A673 (cell line): ENCODE measurements around the gene CPSF7. TPM values are rescaled to one million over a fixed set of nuclear protein-coding genes. Genes with fewer than 3 reads are reported as not detected.

Experiments used
- BruUV-seq: library from RNA; stranded (reverse); fragments of 400-500 nt; replicated peaks from 2 replicates; lab custom pipeline; 2021; lab: Mats Ljungman, UMichigan
- CTCF ChIA-PET: fragments of 300-600 bp; sonication (Branson Sonifier 250); formaldehyde crosslinking; loops from one replicate; lab custom pipeline; 2022; ENCODE audit warnings: antibody characterized with exemption; lab: Charles Lee
- POLR2A ChIA-PET: fragments of 300-600 bp; sonication (Branson Sonifier 250); formaldehyde crosslinking; loops from one replicate; lab custom pipeline; 2022; ENCODE audit warnings: antibody characterized with exemption; ENCODE audit not compliant: low non-redundant PET; lab: Charles Lee
- DNase-seq: peaks from one replicate; pipeline ENCODE4 v3.0.0-alpha.2; 2015; ENCODE audit warnings: low spot score
- H3K27ac ChIP-seq: fragments of 200-600 bp; sonication (generic); 2 replicates; pipeline ENCODE4 v1.5.1; 2016; ENCODE audit warnings: mixed run types, low read depth, mild to moderate bottlenecking, mixed read lengths, antibody characterized with exemption, low read length; ENCODE audit not compliant: poor library complexity, severe bottlenecking
- H3K27me3 ChIP-seq: fragments of 200-600 bp; sonication (generic); replicated peaks from 2 replicates; pipeline ENCODE4 v1.6.1; 2017; ENCODE audit warnings: mixed run types, low read depth, mild to moderate bottlenecking, mixed read lengths, antibody characterized with exemption, low read length; ENCODE audit not compliant: insufficient read depth, poor library complexity
- H3K36me3 ChIP-seq: fragments of 200-600 bp; sonication (generic); 2 replicates; pipeline ENCODE4 v1.6.1; 2016; ENCODE audit warnings: mixed run types, mild to moderate bottlenecking, mixed read lengths, antibody characterized with exemption, low read length; ENCODE audit not compliant: insufficient read depth, poor library complexity, severe bottlenecking
- H3K4me1 ChIP-seq: fragments of 200-600 bp; sonication (generic); 2 replicates; pipeline ENCODE4 v1.6.1; 2017; ENCODE audit warnings: mixed run types, mild to moderate bottlenecking, mixed read lengths, antibody characterized with exemption, low read length; ENCODE audit not compliant: insufficient read depth, poor library complexity, severe bottlenecking
- H3K4me3 ChIP-seq: fragments of 200-600 bp; sonication (generic); 2 replicates; pipeline ENCODE4 v1.5.1; 2016; ENCODE audit warnings: low read depth, mixed run types, mild to moderate bottlenecking, mixed read lengths, low read length; ENCODE audit not compliant: poor library complexity, severe bottlenecking
- H3K9me3 ChIP-seq: fragments of 200-600 bp; sonication (generic); 2 replicates; pipeline ENCODE4 v1.6.1; 2016; ENCODE audit warnings: mixed run types, low read depth, mild to moderate bottlenecking, mixed read lengths, antibody characterized with exemption, low read length; ENCODE audit not compliant: poor library complexity, severe bottlenecking
- CTCF ChIP-seq: fragments of 300-800, 200-600 bp; sonication (generic); conservative IDR thresholded peaks from 2 replicates; pipeline ENCODE4 v1.5.1; 2017; ENCODE audit warnings: low read depth, mild to moderate bottlenecking, antibody characterized with exemption, low read length, moderate library complexity, mixed read lengths
- EZH2 ChIP-seq: fragments of 200-600 bp; sonication (generic); IDR thresholded peaks from 2 replicates; pipeline ENCODE4 v1.6.1; 2017; ENCODE audit warnings: borderline replicate concordance, low read depth, mild to moderate bottlenecking, mixed read lengths, antibody characterized with exemption, low read length; ENCODE audit not compliant: poor library complexity, severe bottlenecking
- intact Hi-C: fragments of 100-400 bp; cut with micrococcal nuclease; formaldehyde crosslinking; loops from one replicate; pipeline ENCODE4 v1.10.0; 2022; ENCODE audit not compliant: unreplicated experiment
- total RNA-seq: library from RNA; stranded (reverse); gene quantifications from 2 replicates; pipeline ENCODE4 v1.2.3, GENCODE V29; 2021

Gene CPSF7
- total RNA-seq, 1 experiment from 2014 or later: 162 TPM

- CTCF ChIA-PET: no interaction called here
- peaks cover 13% of the 10 kb centered on the region for H3K4me1 ChIP-seq
- no peaks in the 10 kb centered on the region for H3K36me3 ChIP-seq
- intact Hi-C loops: no loop called here
- BruUV-seq: no TSS peak
- TF ChIP-seq CTCF (no peak), EZH2 (no peak)
- H3K27me3 ChIP-seq: no peaks in the 10 kb centered on the region
- H3K27ac ChIP-seq: no peak overlapping the region
- no peak overlapping the region for H3K4me3 ChIP-seq
- DNase-seq: no peak
- H3K9me3 ChIP-seq: no peaks in the 10 kb centered on the region
- POLR2A ChIA-PET: no interaction called here
Observed at GRCh38 chr11:61358566-61358965, 71.2 kb downstream of the CPSF7 start.

DNA sequence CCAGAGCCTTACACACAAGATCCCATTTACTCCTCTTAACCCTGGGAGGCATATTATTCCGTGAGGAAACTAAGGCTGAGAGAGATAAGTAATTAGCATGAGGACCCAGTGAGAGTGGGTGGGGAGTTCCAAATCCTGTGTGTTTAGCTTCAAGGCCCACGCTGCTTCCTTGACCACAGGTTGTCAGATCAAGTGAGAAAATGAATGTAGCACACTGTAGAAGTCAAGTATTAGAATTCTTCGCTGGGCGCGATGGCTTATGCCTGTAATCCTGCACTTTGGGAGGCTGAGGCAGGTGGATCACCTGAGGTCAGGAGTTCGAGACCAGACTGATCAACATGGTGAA lies 71.9 kb downstream of the CPSF7 start:
- no TSS peak for BruUV-seq
- intact Hi-C loops: no loop called here
- Histone ChIP-seq H3K27ac (no peak overlapping the region), H3K27me3 (no peaks in the 10 kb centered on the region), H3K36me3 (no peaks in the 10 kb centered on the region), H3K4me1 (peaks cover 7% of the 10 kb centered on the region), H3K4me3 (no peak overlapping the region), H3K9me3 (no peaks in the 10 kb centered on the region)
- CTCF ChIA-PET: interaction anchor here (0.5 kb wide), 1 partner anchor 745 kb away, joined by 3 read pairs; no protein-coding TSS in a partner anchor
- DNase-seq: no peak
- POLR2A ChIA-PET: interaction anchor here (0.6 kb wide), 1 partner anchor 18 kb away, joined by 8 read pairs; no protein-coding TSS in a partner anchor
- TF ChIP-seq CTCF (no peak), EZH2 (no peak)

GRCh38 chr11:61357233-61357893 lies 72.4 kb downstream of the CPSF7 start:
- DNase-seq: no peak
- peaks cover 7% of the 10 kb centered on the region for H3K4me1 ChIP-seq
- BruUV-seq: no TSS peak
- H3K27me3 ChIP-seq: no peaks in the 10 kb centered on the region
- TF ChIP-seq EZH2 (no peak), CTCF (no peak)
- POLR2A ChIA-PET: interaction anchor here (0.6 kb wide), 1 partner anchor 18 kb away, joined by 8 read pairs; no protein-coding TSS in a partner anchor
- no peak overlapping the region for H3K27ac ChIP-seq
- no peak overlapping the region for H3K4me3 ChIP-seq
- no peaks in the 10 kb centered on the region for H3K36me3 ChIP-seq
- no peaks in the 10 kb centered on the region for H3K9me3 ChIP-seq
- CTCF ChIA-PET: interaction anchor here (0.5 kb wide), 1 partner anchor 745 kb away, joined by 3 read pairs; no protein-coding TSS in a partner anchor
- intact Hi-C loops: no loop called here
